ENCODE data around the gene CADPS2.
A peak's percentile ranks its signal among the peaks of the same experiment; 100 is the strongest.

CADPS2 gene

GRCh38 chr7:122827763-122828162 is 58.5 kb downstream of the CADPS2 start:
- Histone ChIP-seq H3K27ac (ENCODE audit: low read length) (no peak overlapping the region), H3K9ac (ENCODE audit: low read depth, low read length) (no peak overlapping the region), H3K4me3 (ENCODE audit: low read depth in 1 of 2, low read length in 2 of 2) (no peak overlapping the region), H3K4me1 (ENCODE audit: insufficient read depth, low read length) (no peaks in the 10 kb centered on the region), H3K79me2 (ENCODE audit: insufficient read depth, low read length) (no peaks in the 10 kb centered on the region), H4K20me1 (ENCODE audit: insufficient read depth, low read length) (no peaks in the 10 kb centered on the region), H2AFZ (ENCODE audit: low read depth, low read length) (no peak overlapping the region), H3K9me3 (ENCODE audit: insufficient read depth, low read length, severe bottlenecking) (no peaks in the 10 kb centered on the region), H3K36me3 (ENCODE audit: insufficient read depth, low read length) (no peaks in the 10 kb centered on the region), H3K27me3 (ENCODE audit: insufficient read depth, low read length, poor library complexity) (no peaks in the 10 kb centered on the region), H3K4me2 (ENCODE audit: insufficient read depth, low read length) (no peak overlapping the region)
- no peak for ATAC-seq (ENCODE audit: insufficient read depth, low read depth)
- TF ChIP-seq CTCF (IDR thresholded peaks at IDR 0.05; ENCODE audit: borderline replicate concordance, extremely low read depth, low read length, poor library complexity, severe bottlenecking): no peak
- no peak for TF ChIP-seq EZH2 (IDR thresholded peaks at IDR 0.05; ENCODE audit: borderline replicate concordance, low read depth, low read length, severe bottlenecking)
- no peak for DNase-seq

GRCh38 chr7:122813845-122814244 is 72.4 kb downstream of the CADPS2 start:
- no peak overlapping the region for H3K9ac ChIP-seq (ENCODE audit: low read depth, low read length)
- H4K20me1 ChIP-seq (ENCODE audit: insufficient read depth, low read length): no peaks in the 10 kb centered on the region
- ATAC-seq (ENCODE audit: insufficient read depth, low read depth): no peak
- no peak overlapping the region for H3K4me2 ChIP-seq (ENCODE audit: insufficient read depth, low read length)
- no peak overlapping the region for H2AFZ ChIP-seq (ENCODE audit: low read depth, low read length)
- no peaks in the 10 kb centered on the region for H3K9me3 ChIP-seq (ENCODE audit: insufficient read depth, low read length, severe bottlenecking)
- no peak overlapping the region for H3K27ac ChIP-seq (ENCODE audit: low read length)
- no peaks in the 10 kb centered on the region for H3K4me1 ChIP-seq (ENCODE audit: insufficient read depth, low read length)
- no peaks in the 10 kb centered on the region for H3K36me3 ChIP-seq (ENCODE audit: insufficient read depth, low read length)
- H3K79me2 ChIP-seq (ENCODE audit: insufficient read depth, low read length): no peaks in the 10 kb centered on the region
- no peaks in the 10 kb centered on the region for H3K27me3 ChIP-seq (ENCODE audit: insufficient read depth, low read length, poor library complexity)
- no peak overlapping the region for H3K4me3 ChIP-seq (ENCODE audit: low read depth in 1 of 2, low read length in 2 of 2)
- TF ChIP-seq CTCF (IDR thresholded peaks at IDR 0.05; ENCODE audit: borderline replicate concordance, extremely low read depth, low read length, poor library complexity, severe bottlenecking) (no peak), EZH2 (IDR thresholded peaks at IDR 0.05; ENCODE audit: borderline replicate concordance, low read depth, low read length, severe bottlenecking) (no peak)
- DNase-seq: no peak

- Histone ChIP-seq H3K36me3 (ENCODE audit: insufficient read depth, low read length) (no peaks in the 10 kb centered on the region), H3K79me2 (ENCODE audit: insufficient read depth, low read length) (no peaks in the 10 kb centered on the region), H3K4me3 (ENCODE audit: low read depth in 1 of 2, low read length in 2 of 2) (no peak overlapping the region), H3K9ac (ENCODE audit: low read depth, low read length) (no peak overlapping the region), H3K4me2 (ENCODE audit: insufficient read depth, low read length) (no peak overlapping the region), H3K27me3 (ENCODE audit: insufficient read depth, low read length, poor library complexity) (no peaks in the 10 kb centered on the region), H4K20me1 (ENCODE audit: insufficient read depth, low read length) (no peaks in the 10 kb centered on the region), H2AFZ (ENCODE audit: low read depth, low read length) (no peak overlapping the region), H3K4me1 (ENCODE audit: insufficient read depth, low read length) (no peaks in the 10 kb centered on the region), H3K27ac (ENCODE audit: low read length) (no peak overlapping the region), H3K9me3 (ENCODE audit: insufficient read depth, low read length, severe bottlenecking) (no peaks in the 10 kb centered on the region)
- ATAC-seq (ENCODE audit: insufficient read depth, low read depth): no peak
- TF ChIP-seq EZH2 (IDR thresholded peaks at IDR 0.05; ENCODE audit: borderline replicate concordance, low read depth, low read length, severe bottlenecking) (no peak), CTCF (IDR thresholded peaks at IDR 0.05; ENCODE audit: borderline replicate concordance, extremely low read depth, low read length, poor library complexity, severe bottlenecking) (no peak)
- no peak for DNase-seq
Observed at GRCh38 chr7:122803851-122804250, 82.4 kb downstream of the CADPS2 start.

GRCh38 chr7:122803323-122803722 is 82.9 kb downstream of the CADPS2 start:
- Histone ChIP-seq H3K9ac (ENCODE audit: low read depth, low read length) (no peak overlapping the region), H3K79me2 (ENCODE audit: insufficient read depth, low read length) (no peaks in the 10 kb centered on the region), H3K4me2 (ENCODE audit: insufficient read depth, low read length) (no peak overlapping the region), H4K20me1 (ENCODE audit: insufficient read depth, low read length) (no peaks in the 10 kb centered on the region), H3K4me3 (ENCODE audit: low read depth in 1 of 2, low read length in 2 of 2) (no peak overlapping the region), H3K27ac (ENCODE audit: low read length) (no peak overlapping the region), H3K9me3 (ENCODE audit: insufficient read depth, low read length, severe bottlenecking) (no peaks in the 10 kb centered on the region), H3K36me3 (ENCODE audit: insufficient read depth, low read length) (no peaks in the 10 kb centered on the region), H3K4me1 (ENCODE audit: insufficient read depth, low read length) (no peaks in the 10 kb centered on the region), H2AFZ (ENCODE audit: low read depth, low read length) (no peak overlapping the region), H3K27me3 (ENCODE audit: insufficient read depth, low read length, poor library complexity) (no peaks in the 10 kb centered on the region)
- DNase-seq: no peak
- TF ChIP-seq EZH2 (IDR thresholded peaks at IDR 0.05; ENCODE audit: borderline replicate concordance, low read depth, low read length, severe bottlenecking) (no peak), CTCF (IDR thresholded peaks at IDR 0.05; ENCODE audit: borderline replicate concordance, extremely low read depth, low read length, poor library complexity, severe bottlenecking) (peak; percentile 30)
- no peak for ATAC-seq (ENCODE audit: insufficient read depth, low read depth)
